Esophagus squamous epithelium (tissue), 5 donors: ENCODE data around the gene TLR6. TPM values are rescaled to one million over a fixed set of nuclear protein-coding genes. Genes with fewer than 3 reads are reported as not detected.
A peak's percentile ranks its signal among the peaks of the same experiment; 100 is the strongest.
"Not testable (repeated sequence)": the region's sequence is repeated elsewhere in the genome, so short reads cannot be mapped to it uniquely, and the experiment has no call there.

Source experiments
- DNase-seq: peaks from one replicate; lab custom pipeline; 2025; lab: John Stamatoyannopoulos, UW
- H3K27ac ChIP-seq, 4 donors: fragments of 200-600 bp; sonication (generic); one replicate each; pipeline ENCODE4 v1.5.1; 2016 to 2019; ENCODE audit warnings: mild to moderate bottlenecking in 1 of 4
- H3K27me3 ChIP-seq, 4 donors: fragments of 200-600 bp; sonication (generic); 1 replicate in 3 of 4; 2 replicates in 1 of 4; pipeline versions ENCODE4 v1.5.1 to v1.6.0; 2017 to 2021; ENCODE audit warnings: antibody characterized with exemption in 1 of 4
- H3K36me3 ChIP-seq, 3 donors: fragments of 200-600 bp; sonication (generic); one replicate each; pipeline ENCODE4 v1.5.1; 2016 to 2019
- H3K4me1 ChIP-seq, 3 donors: fragments of 200-600 bp; sonication (generic); one replicate each; pipeline ENCODE4 v1.5.1; 2017 to 2019
- H3K4me3 ChIP-seq, 4 donors: fragments of 200-600 bp; sonication (generic); 1 replicate in 3 of 4; 2 replicates in 1 of 4; pipeline ENCODE4 v1.5.1; 2016 to 2019; ENCODE audit warnings: mild to moderate bottlenecking in 2 of 4, moderate library complexity in 1 of 4
- H3K9me3 ChIP-seq, 3 donors: fragments of 200-600 bp; sonication (generic); one replicate each; pipeline ENCODE4 v1.5.1; 2016 to 2019
- CTCF ChIP-seq, 6 experiments: fragments of 450-650 bp in 4 of 6; fragments of 200-600 bp in 2 of 6; sonication (generic) in 2 of 6; IDR thresholded peaks; one replicate each; pipeline ENCODE4 v1.5.1; 2016 to 2019; ENCODE audit warnings: antibody characterized with exemption in 6 of 6, mild to moderate bottlenecking in 4 of 6, moderate library complexity in 4 of 6
- POLR2A ChIP-seq, 4 donors: fragments of 450-650 bp; IDR thresholded peaks; one replicate each; pipeline ENCODE4 v1.6.1; 2017; ENCODE audit warnings: antibody characterized with exemption in 4 of 4, mild to moderate bottlenecking in 4 of 4, moderate library complexity in 3 of 4
- WGBS, 2 donors: methylation state at CpG; one replicate each; pipeline ENCODE4 v1.1.5; 2018; 5-methylcytosine and 5-hydroxymethylcytosine counted together
- intact Hi-C: fragments of 100-400 bp; cut with DNase I; formaldehyde crosslinking; loops from one replicate; pipeline ENCODE4 v1.15.0; 2022
- total RNA-seq, 4 donors: library from RNA; depleted of rRNA; stranded (reverse); fragments of >200 nt; gene quantifications; one replicate each; pipeline ENCODE4 v1.1.0, GENCODE V29; 2016
- donor health status: DM: yes; HTN: yes; CAD: no.

TLR6 gene
- total RNA-seq, 4 donors from 2014 or later: 1.1 to 3.3 (median 2.5) TPM

- Histone ChIP-seq H3K4me3 (no peak overlapping the region), H3K4me1 (peaks cover 0 to 7% (median 0%) of the 10 kb centered on the region in 3 donors), H3K27me3 (no peaks in the 10 kb centered on the region), H3K27ac (no peak overlapping the region), H3K36me3 (no peaks in the 10 kb centered on the region), H3K9me3 (no peaks in the 10 kb centered on the region)
- no peak for DNase-seq
- TF ChIP-seq POLR2A (IDR thresholded peaks at IDR 0.05) (no peak), CTCF (IDR thresholded peaks at IDR 0.05) (no peak)
- intact Hi-C loops: no loop called here
- WGBS, 2 donors: 22 to 43% methylated on average over 3 of the region's 3 CpGs
These were observed 37.0 kb downstream of the TLR6 start for GRCh38 chr4:38819569-38819968.

GRCh38 chr4:38818441-38818976, 38.1 kb downstream of the TLR6 start:
- Histone ChIP-seq H3K27me3 (no peaks in the 10 kb centered on the region), H3K4me3 (no peak overlapping the region), H3K36me3 (no peaks in the 10 kb centered on the region), H3K9me3 (no peaks in the 10 kb centered on the region), H3K27ac (no peak overlapping the region), H3K4me1 (peaks cover 0 to 7% (median 0%) of the 10 kb centered on the region in 3 donors)
- DNase-seq: no peak
- no peak for TF ChIP-seq CTCF (IDR thresholded peaks at IDR 0.05)
- TF ChIP-seq POLR2A (IDR thresholded peaks at IDR 0.05): no peak
- 56% methylated on average over 3 to 5 of the region's 5 CpGs for WGBS, 2 donors
- intact Hi-C loops: no loop called here

- no peak for DNase-seq
- Histone ChIP-seq H3K27me3 (no peaks in the 10 kb centered on the region), H3K9me3 (no peaks in the 10 kb centered on the region), H3K36me3 (no peaks in the 10 kb centered on the region), H3K27ac (peak overlapping the region in 2 of 4 donors; percentile 44 to 51), H3K4me1 (peaks cover 0 to 7% (median 0%) of the 10 kb centered on the region in 3 donors), H3K4me3 (no peak overlapping the region)
- TF ChIP-seq POLR2A (IDR thresholded peaks at IDR 0.05) (no peak), CTCF (IDR thresholded peaks at IDR 0.05) (no peak)
- 63 to 81% methylated on average over 3 of the region's 3 CpGs for WGBS, 2 donors
- intact Hi-C loops: no loop called here
These were observed 40.5 kb downstream of the TLR6 start for GRCh38 chr4:38815885-38816782.

GRCh38 chr4:38814386-38814785, 42.2 kb downstream of the TLR6 start:
- TF ChIP-seq POLR2A (IDR thresholded peaks at IDR 0.05) (no peak), CTCF (IDR thresholded peaks at IDR 0.05) (no peak)
- intact Hi-C loops: no loop called here
- no peaks in the 10 kb centered on the region for H3K9me3 ChIP-seq
- no peaks in the 10 kb centered on the region for H3K36me3 ChIP-seq
- no peak overlapping the region for H3K4me3 ChIP-seq
- H3K4me1 ChIP-seq: peaks cover 0 to 7% (median 0%) of the 10 kb centered on the region in 3 donors
- no peak for DNase-seq
- 56 to 59% methylated on average over 3 of the region's 3 CpGs for WGBS, 2 donors
- no peaks in the 10 kb centered on the region for H3K27me3 ChIP-seq
- H3K27ac ChIP-seq: peak overlapping the region in 1 of 4 donors; percentile 66

GRCh38 chr4:38811297-38811696, 45.3 kb downstream of the TLR6 start:
- no peak overlapping the region for H3K27ac ChIP-seq
- no peaks in the 10 kb centered on the region for H3K4me1 ChIP-seq
- 71 to 82% methylated on average over 2 to 4 of the region's 6 CpGs for WGBS, 2 donors
- no peak overlapping the region for H3K4me3 ChIP-seq
- TF ChIP-seq CTCF (IDR thresholded peaks at IDR 0.05) (no peak), POLR2A (IDR thresholded peaks at IDR 0.05) (no peak)
- DNase-seq: no peak
- no peaks in the 10 kb centered on the region for H3K36me3 ChIP-seq
- no peaks in the 10 kb centered on the region for H3K27me3 ChIP-seq
- intact Hi-C loops: no loop called here
- H3K9me3 ChIP-seq: no peaks in the 10 kb centered on the region

- DNase-seq, H3K9me3 ChIP-seq, H3K36me3 ChIP-seq, intact Hi-C loops, H3K4me3 ChIP-seq, H3K27me3 ChIP-seq, H3K27ac ChIP-seq: not testable (repeated sequence)
- H3K4me1 ChIP-seq: peaks cover 0 to 32% (median 9%) of the 10 kb centered on the region in 3 donors
- WGBS, 2 donors: no CpG with 5 or more reads among the region's 29 CpGs
These were observed 49.2 kb downstream of the TLR6 start for GRCh38 chr4:38807462-38807861.

- intact Hi-C loops, H3K9me3 ChIP-seq, H3K4me3 ChIP-seq, DNase-seq, H3K36me3 ChIP-seq, H3K27me3 ChIP-seq: not testable (repeated sequence)
- 76 to 87% methylated on average over 9 of the region's 9 CpGs for WGBS, 2 donors
- peak overlapping the region in 1 of 4 donors; percentile 88 for H3K27ac ChIP-seq
- H3K4me1 ChIP-seq: peaks cover 0 to 32% (median 9%) of the 10 kb centered on the region in 3 donors
These were observed 50.4 kb downstream of the TLR6 start for GRCh38 chr4:38806251-38806650.
